GM12801 (cell line): ENCODE results near the gene PREX1.

ENCODE experiments used
- CTCF ChIP-seq: IDR thresholded peaks from one replicate; pipeline ENCODE4 v1.5.1; 2011; ENCODE audit warnings: control low read depth; ENCODE audit not compliant: insufficient read length; ENCODE audit errors: extremely low read depth

The PREX1 gene

GRCh38 chr20:48688579-48688978 is 139.2 kb downstream of the PREX1 start:
- TF ChIP-seq CTCF: no peak

GRCh38 chr20:48687117-48687800 is 140.5 kb downstream of the PREX1 start:
- TF ChIP-seq CTCF: no peak

- TF ChIP-seq CTCF: no peak
Measured at GRCh38 chr20:48686238-48687116, 141.3 kb downstream of the PREX1 start.

GRCh38 chr20:48685300-48685699 is 142.5 kb downstream of the PREX1 start:
- no peak for TF ChIP-seq CTCF

GRCh38 chr20:48684501-48685041 is 143.2 kb downstream of the PREX1 start:
- no peak for TF ChIP-seq CTCF

- no peak for TF ChIP-seq CTCF
Measured at GRCh38 chr20:48683467-48684175, 144.2 kb downstream of the PREX1 start.
